WTC11 (cell line): ENCODE data around the gene TNNI3K. TPM values are rescaled to one million over a fixed set of nuclear protein-coding genes. Genes with fewer than 3 reads are reported as not detected.

Experiments used
- ATAC-seq: fragments of 200-7000 bp; cut with Tn5 transposase; 2 replicates; pipeline ENCODE4 v1.10.0; 2021; ENCODE audit warnings: mild to moderate bottlenecking, moderate library complexity
- CTCF ChIA-PET: fragments of 300-600 bp; sonication (Branson Sonifier 250); formaldehyde crosslinking; loops from one replicate; lab custom pipeline; 2021; ENCODE audit warnings: antibody characterized with exemption; lab: Charles Lee
- POLR2A ChIA-PET: fragments of 350-600 bp; sonication (Branson Sonifier 250); formaldehyde crosslinking; loops from one replicate; lab custom pipeline; 2021; ENCODE audit warnings: antibody characterized with exemption; lab: Charles Lee
- DNase-seq: peaks from one replicate; pipeline ENCODE4 v3.0.0; 2021; ENCODE audit warnings: low spot score
- H3K27ac Mint-ChIP-seq: 2 replicates; pipeline ENCODE4 v1.8.0; 2021; ENCODE audit warnings: mixed read lengths
- H3K27me3 Mint-ChIP-seq: 2 replicates; pipeline ENCODE4 v1.8.0; 2021; ENCODE audit warnings: low read depth, mild to moderate bottlenecking, moderate library complexity, mixed read lengths
- H3K36me3 Mint-ChIP-seq: 2 replicates; pipeline ENCODE4 v1.8.0; 2021; ENCODE audit warnings: mixed read lengths
- H3K4me1 Mint-ChIP-seq: 2 replicates; pipeline ENCODE4 v1.8.0; 2022; ENCODE audit warnings: mixed read lengths
- H3K4me3 Mint-ChIP-seq: 2 replicates; pipeline ENCODE4 v1.8.0; 2021; ENCODE audit warnings: mild to moderate bottlenecking, moderate library complexity, mixed read lengths
- H3K9me3 Mint-ChIP-seq: 2 replicates; pipeline ENCODE4 v1.8.0; 2021; ENCODE audit warnings: mixed read lengths
- ETV6 ChIP-seq: sonication (generic); formaldehyde crosslinking; IDR thresholded peaks from 2 replicates; pipeline ENCODE4 v1.8.1; 2022; ENCODE audit warnings: mild to moderate bottlenecking, missing genetic modification reagents
- FOXP1 ChIP-seq: sonication (generic); formaldehyde crosslinking; IDR thresholded peaks from 2 replicates; pipeline ENCODE4 v1.8.0; 2022; ENCODE audit warnings: missing genetic modification reagents, mild to moderate bottlenecking, moderate library complexity, borderline replicate concordance
- GTF2I ChIP-seq: fragments of 250-450 bp; sonication (Bioruptor Pico); conservative IDR thresholded peaks from 2 replicates; pipeline ENCODE4 v1.4.0; 2021; ENCODE audit warnings: mild to moderate bottlenecking
- KAT7 ChIP-seq: sonication (generic); formaldehyde crosslinking; IDR thresholded peaks from 2 replicates; pipeline ENCODE4 v1.8.1; 2023; ENCODE audit warnings: missing genetic modification reagents, mild to moderate bottlenecking, borderline replicate concordance
- NFYB ChIP-seq: sonication (generic); formaldehyde crosslinking; conservative IDR thresholded peaks from 2 replicates; pipeline ENCODE4 v1.8.0; 2022; ENCODE audit warnings: low read depth, missing genetic modification reagents
- NR1H2 ChIP-seq: sonication (generic); formaldehyde crosslinking; IDR thresholded peaks from 2 replicates; pipeline ENCODE4 v1.9.0; 2021; ENCODE audit warnings: mild to moderate bottlenecking, moderate library complexity, missing genetic modification reagents
- PRRX2 ChIP-seq: fragments of 250-450 bp; sonication (Bioruptor Pico); IDR thresholded peaks from 2 replicates; pipeline ENCODE4 v1.8.0; 2021; ENCODE audit warnings: mild to moderate bottlenecking
- TEAD1 ChIP-seq: sonication (generic); formaldehyde crosslinking; IDR thresholded peaks from 2 replicates; pipeline ENCODE4 v1.8.0; 2022; ENCODE audit warnings: mild to moderate bottlenecking, missing genetic modification reagents
- TEAD4 ChIP-seq: sonication (generic); formaldehyde crosslinking; IDR thresholded peaks from 2 replicates; pipeline ENCODE4 v1.8.0; 2022; ENCODE audit warnings: mild to moderate bottlenecking, missing genetic modification reagents
- TP53 ChIP-seq: sonication (generic); formaldehyde crosslinking; IDR thresholded peaks from 2 replicates; pipeline ENCODE4 v1.8.1; 2023; ENCODE audit warnings: mild to moderate bottlenecking, missing genetic modification reagents
- ZNF219 ChIP-seq: sonication (generic); formaldehyde crosslinking; IDR thresholded peaks from 2 replicates; pipeline ENCODE4 v1.8.0; 2023; ENCODE audit warnings: missing genetic modification reagents, mild to moderate bottlenecking, borderline replicate concordance
- ZNF317 ChIP-seq: sonication (generic); formaldehyde crosslinking; IDR thresholded peaks from 2 replicates; pipeline ENCODE4 v1.8.1; 2023; ENCODE audit warnings: low read depth, mild to moderate bottlenecking, moderate library complexity, missing genetic modification reagents, borderline replicate concordance
- total RNA-seq: library from RNA; stranded (reverse); gene quantifications from 3 replicates; pipeline ENCODE4 v1.2.3, GENCODE V29; 2021
- TF ChIP-seq, protein P1 (sequence below): sonication (generic); formaldehyde crosslinking; IDR thresholded peaks from 2 replicates; pipeline ENCODE4 v1.8.0; 2023; ENCODE audit warnings: mild to moderate bottlenecking, missing genetic modification reagents
- TF ChIP-seq, protein P2 (sequence below): fragments of 250-450 bp; sonication (Bioruptor Pico); conservative IDR thresholded peaks from 2 replicates; pipeline ENCODE4 v1.9.0; 2021; ENCODE audit warnings: mild to moderate bottlenecking
- TF ChIP-seq, protein P3 (sequence below): sonication (generic); formaldehyde crosslinking; IDR thresholded peaks from 2 replicates; pipeline ENCODE4 v1.8.1; 2022; ENCODE audit warnings: low read depth, missing genetic modification reagents, borderline replicate concordance
- TF ChIP-seq, protein P4 (sequence below): sonication (generic); formaldehyde crosslinking; IDR thresholded peaks from 2 replicates; pipeline ENCODE4 v1.8.1; 2022; ENCODE audit warnings: low read depth, mild to moderate bottlenecking, moderate library complexity, missing genetic modification reagents, borderline replicate concordance
- TF ChIP-seq, protein P5 (sequence below): sonication (generic); formaldehyde crosslinking; IDR thresholded peaks from 2 replicates; pipeline ENCODE4 v1.8.0; 2022; ENCODE audit warnings: mild to moderate bottlenecking, missing genetic modification reagents
- TF ChIP-seq, protein P6 (sequence below): fragments of 250-450 bp; sonication (Bioruptor Pico); IDR thresholded peaks from 2 replicates; pipeline ENCODE4 v1.9.0; 2021; ENCODE audit warnings: mild to moderate bottlenecking
- TF ChIP-seq, protein P7 (sequence below): fragments of 200-600 bp; IDR thresholded peaks from 2 replicates; pipeline ENCODE4 v1.8.0; 2022; ENCODE audit warnings: antibody characterized with exemption

Gene TNNI3K
- total RNA-seq, 1 experiment from 2014 or later = 0.07 TPM

DNA sequence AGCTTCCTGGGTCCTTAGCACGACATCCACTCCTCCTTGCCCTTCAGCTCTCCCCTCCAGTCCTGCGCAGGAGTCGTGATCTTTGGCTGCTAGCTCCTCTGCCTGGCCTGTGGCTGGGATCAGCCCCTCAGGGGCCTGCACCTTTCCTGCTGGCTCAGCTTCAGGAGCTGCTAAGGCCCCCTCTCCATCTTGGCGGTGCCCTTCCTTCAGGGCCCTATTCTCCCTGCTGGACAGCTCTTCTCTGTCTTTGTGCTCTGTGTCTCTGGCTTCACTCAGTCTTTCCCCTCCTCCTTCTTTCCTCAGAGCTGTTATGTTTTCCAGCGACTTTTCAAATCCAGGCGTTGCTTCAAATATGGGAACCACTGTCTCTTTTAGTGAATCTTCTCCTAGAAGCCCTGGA is 336.7 kb downstream of the TNNI3K start:
- DNase-seq = peak; percentile 13
- CTCF ChIA-PET = interaction anchor here (1.0 kb wide), 1 partner anchor 68 kb away, joined by 4 read pairs; no protein-coding TSS in a partner anchor
- Mint-ChIP-seq H3K4me1 (no peaks in the 10 kb centered on the region), H3K27me3 (no peaks in the 10 kb centered on the region), H3K9me3 (no peaks in the 10 kb centered on the region), H3K27ac (no peak overlapping the region), H3K36me3 (no peaks in the 10 kb centered on the region), H3K4me3 (no peak overlapping the region)
- ATAC-seq = peak; percentile 66
- no peak for TF ChIP-seq KAT7 (CRISPR knock-in tag)
- POLR2A ChIA-PET = interaction anchor here (0.9 kb wide), 1 partner anchor 38 kb away, joined by 3 read pairs; no protein-coding TSS in a partner anchor

DNA sequence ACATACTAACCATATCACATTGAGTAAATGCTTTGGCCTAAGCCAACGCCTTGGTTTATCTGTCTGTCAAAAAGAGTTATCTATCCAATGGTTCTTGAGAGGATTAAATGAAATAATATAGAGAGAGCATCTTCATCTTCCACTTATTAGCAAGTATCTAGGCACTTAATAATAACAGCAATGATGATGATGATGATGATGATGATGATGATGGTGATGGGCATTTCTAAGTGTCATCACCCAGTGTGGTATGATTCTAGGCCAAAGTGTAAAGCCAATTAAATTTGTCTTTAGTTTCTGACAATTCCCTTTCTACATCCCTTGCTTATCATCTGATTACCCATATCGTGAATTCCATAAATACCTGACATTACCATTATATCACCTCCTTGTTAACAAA is 342.9 kb downstream of the TNNI3K start:
- H3K27ac Mint-ChIP-seq = no peak overlapping the region
- no peak for DNase-seq
- ATAC-seq = no peak
- no peaks in the 10 kb centered on the region for H3K27me3 Mint-ChIP-seq
- H3K4me3 Mint-ChIP-seq = no peak overlapping the region
- CTCF ChIA-PET = no interaction called here
- H3K36me3 Mint-ChIP-seq = no peaks in the 10 kb centered on the region
- H3K9me3 Mint-ChIP-seq = no peaks in the 10 kb centered on the region
- H3K4me1 Mint-ChIP-seq = no peaks in the 10 kb centered on the region
- POLR2A ChIA-PET = no interaction called here
- TF ChIP-seq, protein P1, sequence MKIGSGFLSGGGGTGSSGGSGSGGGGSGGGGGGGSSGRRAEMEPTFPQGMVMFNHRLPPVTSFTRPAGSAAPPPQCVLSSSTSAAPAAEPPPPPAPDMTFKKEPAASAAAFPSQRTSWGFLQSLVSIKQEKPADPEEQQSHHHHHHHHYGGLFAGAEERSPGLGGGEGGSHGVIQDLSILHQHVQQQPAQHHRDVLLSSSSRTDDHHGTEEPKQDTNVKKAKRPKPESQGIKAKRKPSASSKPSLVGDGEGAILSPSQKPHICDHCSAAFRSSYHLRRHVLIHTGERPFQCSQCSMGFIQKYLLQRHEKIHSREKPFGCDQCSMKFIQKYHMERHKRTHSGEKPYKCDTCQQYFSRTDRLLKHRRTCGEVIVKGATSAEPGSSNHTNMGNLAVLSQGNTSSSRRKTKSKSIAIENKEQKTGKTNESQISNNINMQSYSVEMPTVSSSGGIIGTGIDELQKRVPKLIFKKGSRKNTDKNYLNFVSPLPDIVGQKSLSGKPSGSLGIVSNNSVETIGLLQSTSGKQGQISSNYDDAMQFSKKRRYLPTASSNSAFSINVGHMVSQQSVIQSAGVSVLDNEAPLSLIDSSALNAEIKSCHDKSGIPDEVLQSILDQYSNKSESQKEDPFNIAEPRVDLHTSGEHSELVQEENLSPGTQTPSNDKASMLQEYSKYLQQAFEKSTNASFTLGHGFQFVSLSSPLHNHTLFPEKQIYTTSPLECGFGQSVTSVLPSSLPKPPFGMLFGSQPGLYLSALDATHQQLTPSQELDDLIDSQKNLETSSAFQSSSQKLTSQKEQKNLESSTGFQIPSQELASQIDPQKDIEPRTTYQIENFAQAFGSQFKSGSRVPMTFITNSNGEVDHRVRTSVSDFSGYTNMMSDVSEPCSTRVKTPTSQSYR (CRISPR knock-in tag) = no peak
- no peak for TF ChIP-seq TEAD4 (CRISPR knock-in tag)
- TF ChIP-seq, protein P2, sequence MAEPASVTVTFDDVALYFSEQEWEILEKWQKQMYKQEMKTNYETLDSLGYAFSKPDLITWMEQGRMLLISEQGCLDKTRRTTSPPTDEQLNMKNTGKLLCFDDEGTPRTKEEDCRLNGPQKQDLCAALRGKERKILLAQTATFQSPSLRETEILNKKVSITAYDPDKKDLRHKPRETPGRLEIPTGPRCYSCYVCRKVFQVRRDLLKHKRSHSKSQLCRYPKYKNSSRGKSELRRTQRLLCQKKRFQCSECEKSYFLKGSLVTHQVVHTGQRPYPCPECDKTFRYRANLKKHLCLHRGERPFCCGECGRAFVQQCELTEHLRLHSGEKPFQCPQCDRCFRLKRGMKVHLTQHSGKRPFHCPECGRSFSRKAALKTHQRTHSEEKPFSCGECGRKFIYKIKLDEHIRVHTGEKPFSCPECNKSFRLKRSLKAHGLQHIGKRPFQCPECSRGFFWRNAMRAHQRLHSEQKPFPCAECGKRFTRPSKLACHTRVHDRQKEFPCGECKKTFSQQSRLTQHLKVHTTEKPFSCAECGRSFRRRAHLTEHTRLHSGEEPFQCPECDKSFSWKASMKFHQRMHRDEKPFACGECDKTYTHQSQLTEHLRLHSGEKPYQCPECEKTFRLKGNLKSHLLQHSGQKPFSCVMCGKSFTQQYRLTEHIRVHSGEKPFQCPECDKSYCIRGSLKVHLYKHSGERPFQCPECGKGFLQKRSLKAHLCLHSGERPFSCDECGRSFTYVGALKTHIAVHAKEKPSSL = no peak
- TF ChIP-seq ZNF317 (CRISPR knock-in tag) = no peak
- no peak for TF ChIP-seq ETV6
- TF ChIP-seq, protein P3, sequence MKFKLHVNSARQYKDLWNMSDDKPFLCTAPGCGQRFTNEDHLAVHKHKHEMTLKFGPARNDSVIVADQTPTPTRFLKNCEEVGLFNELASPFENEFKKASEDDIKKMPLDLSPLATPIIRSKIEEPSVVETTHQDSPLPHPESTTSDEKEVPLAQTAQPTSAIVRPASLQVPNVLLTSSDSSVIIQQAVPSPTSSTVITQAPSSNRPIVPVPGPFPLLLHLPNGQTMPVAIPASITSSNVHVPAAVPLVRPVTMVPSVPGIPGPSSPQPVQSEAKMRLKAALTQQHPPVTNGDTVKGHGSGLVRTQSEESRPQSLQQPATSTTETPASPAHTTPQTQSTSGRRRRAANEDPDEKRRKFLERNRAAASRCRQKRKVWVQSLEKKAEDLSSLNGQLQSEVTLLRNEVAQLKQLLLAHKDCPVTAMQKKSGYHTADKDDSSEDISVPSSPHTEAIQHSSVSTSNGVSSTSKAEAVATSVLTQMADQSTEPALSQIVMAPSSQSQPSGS (CRISPR knock-in tag) = no peak
- TF ChIP-seq ZNF219 (CRISPR knock-in tag) = no peak
- TF ChIP-seq TP53 (CRISPR knock-in tag) = no peak
- no peak for TF ChIP-seq PRRX2 (CRISPR knock-in tag)
- TF ChIP-seq, protein P4, sequence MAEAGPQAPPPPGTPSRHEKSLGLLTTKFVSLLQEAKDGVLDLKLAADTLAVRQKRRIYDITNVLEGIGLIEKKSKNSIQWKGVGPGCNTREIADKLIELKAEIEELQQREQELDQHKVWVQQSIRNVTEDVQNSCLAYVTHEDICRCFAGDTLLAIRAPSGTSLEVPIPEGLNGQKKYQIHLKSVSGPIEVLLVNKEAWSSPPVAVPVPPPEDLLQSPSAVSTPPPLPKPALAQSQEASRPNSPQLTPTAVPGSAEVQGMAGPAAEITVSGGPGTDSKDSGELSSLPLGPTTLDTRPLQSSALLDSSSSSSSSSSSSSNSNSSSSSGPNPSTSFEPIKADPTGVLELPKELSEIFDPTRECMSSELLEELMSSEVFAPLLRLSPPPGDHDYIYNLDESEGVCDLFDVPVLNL (CRISPR knock-in tag) = no peak
- TF ChIP-seq FOXP1 (CRISPR knock-in tag) = no peak
- TF ChIP-seq NFYB (CRISPR knock-in tag) = no peak
- no peak for TF ChIP-seq TEAD1 (CRISPR knock-in tag)
- TF ChIP-seq, protein P5, sequence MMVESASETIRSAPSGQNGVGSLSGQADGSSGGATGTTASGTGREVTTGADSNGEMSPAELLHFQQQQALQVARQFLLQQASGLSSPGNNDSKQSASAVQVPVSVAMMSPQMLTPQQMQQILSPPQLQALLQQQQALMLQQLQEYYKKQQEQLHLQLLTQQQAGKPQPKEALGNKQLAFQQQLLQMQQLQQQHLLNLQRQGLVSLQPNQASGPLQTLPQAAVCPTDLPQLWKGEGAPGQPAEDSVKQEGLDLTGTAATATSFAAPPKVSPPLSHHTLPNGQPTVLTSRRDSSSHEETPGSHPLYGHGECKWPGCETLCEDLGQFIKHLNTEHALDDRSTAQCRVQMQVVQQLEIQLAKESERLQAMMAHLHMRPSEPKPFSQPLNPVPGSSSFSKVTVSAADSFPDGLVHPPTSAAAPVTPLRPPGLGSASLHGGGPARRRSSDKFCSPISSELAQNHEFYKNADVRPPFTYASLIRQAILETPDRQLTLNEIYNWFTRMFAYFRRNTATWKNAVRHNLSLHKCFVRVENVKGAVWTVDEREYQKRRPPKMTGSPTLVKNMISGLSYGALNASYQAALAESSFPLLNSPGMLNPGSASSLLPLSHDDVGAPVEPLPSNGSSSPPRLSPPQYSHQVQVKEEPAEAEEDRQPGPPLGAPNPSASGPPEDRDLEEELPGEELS (CRISPR knock-in tag) = no peak
- TF ChIP-seq GTF2I (CRISPR knock-in tag) = no peak
- TF ChIP-seq, protein P6, sequence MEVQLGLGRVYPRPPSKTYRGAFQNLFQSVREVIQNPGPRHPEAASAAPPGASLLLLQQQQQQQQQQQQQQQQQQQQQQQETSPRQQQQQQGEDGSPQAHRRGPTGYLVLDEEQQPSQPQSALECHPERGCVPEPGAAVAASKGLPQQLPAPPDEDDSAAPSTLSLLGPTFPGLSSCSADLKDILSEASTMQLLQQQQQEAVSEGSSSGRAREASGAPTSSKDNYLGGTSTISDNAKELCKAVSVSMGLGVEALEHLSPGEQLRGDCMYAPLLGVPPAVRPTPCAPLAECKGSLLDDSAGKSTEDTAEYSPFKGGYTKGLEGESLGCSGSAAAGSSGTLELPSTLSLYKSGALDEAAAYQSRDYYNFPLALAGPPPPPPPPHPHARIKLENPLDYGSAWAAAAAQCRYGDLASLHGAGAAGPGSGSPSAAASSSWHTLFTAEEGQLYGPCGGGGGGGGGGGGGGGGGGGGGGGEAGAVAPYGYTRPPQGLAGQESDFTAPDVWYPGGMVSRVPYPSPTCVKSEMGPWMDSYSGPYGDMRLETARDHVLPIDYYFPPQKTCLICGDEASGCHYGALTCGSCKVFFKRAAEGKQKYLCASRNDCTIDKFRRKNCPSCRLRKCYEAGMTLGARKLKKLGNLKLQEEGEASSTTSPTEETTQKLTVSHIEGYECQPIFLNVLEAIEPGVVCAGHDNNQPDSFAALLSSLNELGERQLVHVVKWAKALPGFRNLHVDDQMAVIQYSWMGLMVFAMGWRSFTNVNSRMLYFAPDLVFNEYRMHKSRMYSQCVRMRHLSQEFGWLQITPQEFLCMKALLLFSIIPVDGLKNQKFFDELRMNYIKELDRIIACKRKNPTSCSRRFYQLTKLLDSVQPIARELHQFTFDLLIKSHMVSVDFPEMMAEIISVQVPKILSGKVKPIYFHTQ (CRISPR knock-in tag) = no peak
- TF ChIP-seq, protein P7, sequence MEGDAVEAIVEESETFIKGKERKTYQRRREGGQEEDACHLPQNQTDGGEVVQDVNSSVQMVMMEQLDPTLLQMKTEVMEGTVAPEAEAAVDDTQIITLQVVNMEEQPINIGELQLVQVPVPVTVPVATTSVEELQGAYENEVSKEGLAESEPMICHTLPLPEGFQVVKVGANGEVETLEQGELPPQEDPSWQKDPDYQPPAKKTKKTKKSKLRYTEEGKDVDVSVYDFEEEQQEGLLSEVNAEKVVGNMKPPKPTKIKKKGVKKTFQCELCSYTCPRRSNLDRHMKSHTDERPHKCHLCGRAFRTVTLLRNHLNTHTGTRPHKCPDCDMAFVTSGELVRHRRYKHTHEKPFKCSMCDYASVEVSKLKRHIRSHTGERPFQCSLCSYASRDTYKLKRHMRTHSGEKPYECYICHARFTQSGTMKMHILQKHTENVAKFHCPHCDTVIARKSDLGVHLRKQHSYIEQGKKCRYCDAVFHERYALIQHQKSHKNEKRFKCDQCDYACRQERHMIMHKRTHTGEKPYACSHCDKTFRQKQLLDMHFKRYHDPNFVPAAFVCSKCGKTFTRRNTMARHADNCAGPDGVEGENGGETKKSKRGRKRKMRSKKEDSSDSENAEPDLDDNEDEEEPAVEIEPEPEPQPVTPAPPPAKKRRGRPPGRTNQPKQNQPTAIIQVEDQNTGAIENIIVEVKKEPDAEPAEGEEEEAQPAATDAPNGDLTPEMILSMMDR = no peak
- TF ChIP-seq NR1H2 (CRISPR knock-in tag) = no peak
- no peak for TF ChIP-seq KAT7 (CRISPR knock-in tag)
